H1 (cell line): ENCODE measurements around the gene RAMACL. TPM values are rescaled to one million over a fixed set of nuclear protein-coding genes. Genes with fewer than 3 reads are reported as not detected.

ENCODE experiments used
- HDAC2 ChIP-seq, 2 experiments: fragments of 300-600 bp in 1 of 2; sonication (generic) in 1 of 2; IDR thresholded peaks; 2 replicates each; pipeline ENCODE4 v1.6.1; 2011 to 2012; ENCODE audit warnings: low read depth in 2 of 2, low read length in 2 of 2, mild to moderate bottlenecking in 2 of 2, moderate library complexity in 2 of 2, borderline replicate concordance in 1 of 2, inconsistent platforms in 1 of 2
- polyA plus RNA-seq, 7 experiments: library from polyadenylated mRNA; depleted of rRNA in 3 of 7; stranded (reverse) in 5 of 7; unstranded in 2 of 7; fragments of >200 nt in 5 of 7; fragments of 200-250 nt in 2 of 7; gene quantifications; 1 replicate in 5 of 7; 2 replicates in 1 of 7; 4 replicates in 1 of 7; pipeline versions ENCODE4 v1.2.1 to v1.2.3, GENCODE V29; 2011 to 2013; ENCODE audit warnings: missing spikeins in 2 of 7, mixed read lengths in 2 of 7
- total RNA-seq: library from RNA; stranded (reverse); fragmentation: NEBNext Ultra II Directional; extraction: Animal tissue kit (Norgen Biotek cat#: 25700); gene quantifications from 2 replicates; pipeline ENCODE4 v1.2.1, GENCODE V29; 2021

The RAMACL gene
- total and polyA plus RNA-seq, 2 of the 8 experiments (the other 6 are each of a cell fraction or from before 2014, with no cell fraction given), result 0.23 to 0.97 TPM

GRCh38 chr6:166596776-166597507 lies 10.5 kb upstream of the RAMACL start (continued):
- TF ChIP-seq HDAC2 (IDR thresholded peaks at IDR 0.05; ENCODE audit: borderline replicate concordance in 1 of 2, low read depth in 2 of 2, low read length in 2 of 2), result no peak
